Mucosa of stomach (tissue), 1 donor: ENCODE measurements around the gene ITGA5.
"Not testable (repeated sequence)": the region's sequence is repeated elsewhere in the genome, so short reads cannot be mapped to it uniquely, and the experiment has no call there.

Experiments
- H3K27me3 ChIP-seq: one replicate; pipeline ENCODE4 v1.7.0; 2013; ENCODE audit warnings: mild to moderate bottlenecking, low read length; ENCODE audit not compliant: control insufficient read depth, insufficient read depth
- H3K36me3 ChIP-seq: one replicate; pipeline ENCODE4 v1.7.0; 2013; ENCODE audit warnings: low read length; ENCODE audit not compliant: control insufficient read depth, insufficient read depth
- H3K4me1 ChIP-seq: one replicate; pipeline ENCODE4 v1.7.0; 2013; ENCODE audit warnings: mild to moderate bottlenecking, low read length; ENCODE audit not compliant: control insufficient read depth, insufficient read depth
- H3K4me3 ChIP-seq: one replicate; pipeline ENCODE4 v1.7.0; 2013; ENCODE audit warnings: low read length
- H3K9ac ChIP-seq: one replicate; pipeline ENCODE4 v1.7.0; 2013; ENCODE audit warnings: mild to moderate bottlenecking, low read length, moderate library complexity
- H3K9me3 ChIP-seq: one replicate; pipeline ENCODE4 v1.7.0; 2013; ENCODE audit warnings: mild to moderate bottlenecking, low read length, moderate library complexity; ENCODE audit not compliant: control insufficient read depth
- donor health status: Pancreatic carcinoma.

ITGA5 gene

DNA sequence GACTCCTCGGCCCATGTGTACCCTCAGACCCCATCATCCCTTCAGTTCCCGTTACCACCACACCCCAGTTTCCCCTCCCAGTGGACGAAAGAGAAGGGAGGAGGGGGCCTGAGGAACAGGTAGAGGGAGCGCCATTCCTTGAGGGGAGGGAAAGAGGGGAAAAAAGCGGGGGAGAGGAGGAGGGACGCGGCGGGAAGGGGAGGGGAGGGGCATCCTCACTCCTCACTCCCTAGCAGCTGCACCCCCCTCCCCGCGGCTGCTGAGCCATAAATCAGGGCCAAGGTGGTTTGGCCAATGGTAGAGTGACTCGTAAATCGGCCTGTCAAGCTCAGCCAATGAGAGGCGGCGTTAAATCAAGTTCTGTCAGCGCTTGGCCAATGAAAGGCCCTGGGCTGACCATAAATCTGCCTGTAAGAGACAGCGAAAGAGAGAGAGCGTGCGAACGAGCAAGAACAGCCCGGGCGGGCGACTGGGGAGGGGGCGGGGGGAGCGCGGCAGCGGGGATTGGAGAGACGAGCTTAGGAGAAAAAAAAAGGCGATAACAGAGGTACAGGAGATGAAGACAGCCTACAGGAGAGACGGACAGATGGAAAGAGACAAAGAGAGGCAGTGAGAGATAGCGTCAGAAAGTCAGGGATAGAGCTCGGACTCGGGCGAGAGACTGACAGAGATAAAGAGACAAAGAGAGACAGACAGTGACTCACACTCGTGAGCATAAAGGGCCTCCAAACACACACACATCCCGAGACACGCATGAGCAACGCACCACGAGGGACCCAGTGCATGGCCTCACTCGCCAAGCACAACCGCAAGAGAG is 59.9 kb downstream of the ITGA5 start:
- peaks cover 18% of the 10 kb centered on the region for H3K4me1 ChIP-seq
- H3K9ac ChIP-seq: peak overlapping the region; percentile 87
- H3K4me3 ChIP-seq: peak overlapping the region; percentile 85
- H3K27me3 ChIP-seq: peaks cover 8% of the 10 kb centered on the region
- H3K9me3 ChIP-seq: no peaks in the 10 kb centered on the region
- H3K36me3 ChIP-seq: no peaks in the 10 kb centered on the region

DNA sequence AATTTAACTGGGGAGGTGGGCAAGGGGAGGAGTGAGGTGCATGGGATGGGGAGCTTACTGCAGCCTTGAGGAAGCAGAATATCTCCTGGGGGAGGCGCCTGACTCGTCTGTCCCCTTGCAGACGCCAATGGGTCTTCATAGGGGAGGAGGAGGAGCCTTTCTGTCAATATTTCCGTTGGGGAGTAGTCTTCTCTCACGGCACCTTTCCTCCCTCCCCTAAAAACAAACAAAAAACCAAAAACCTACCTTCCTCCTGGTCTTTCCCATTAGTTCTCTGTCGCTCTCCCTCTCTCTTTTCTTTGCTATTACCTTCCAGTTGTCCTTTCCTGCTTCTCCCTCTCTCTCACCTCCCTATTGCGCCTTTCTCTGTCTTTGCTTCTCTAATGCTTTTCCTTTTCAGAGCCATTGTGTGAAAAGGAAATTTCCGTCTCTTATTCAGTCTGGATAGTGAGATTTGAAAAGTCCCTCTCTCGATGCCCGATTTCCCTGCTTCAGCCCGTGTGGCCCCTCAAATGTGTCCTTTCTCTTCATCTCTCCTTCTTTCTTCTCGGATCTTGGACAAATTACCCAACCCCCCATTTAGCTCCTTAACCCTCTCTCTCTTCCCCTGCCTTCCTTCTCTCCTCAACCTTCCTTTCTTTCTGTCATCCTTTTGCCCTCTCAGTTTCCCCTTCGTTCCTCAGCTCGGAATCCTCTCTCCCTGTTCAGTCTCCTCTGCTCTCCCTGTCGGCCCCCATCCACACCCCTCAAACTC is 60.7 kb downstream of the ITGA5 start:
- H3K4me1 ChIP-seq: peaks cover 18% of the 10 kb centered on the region
- peak overlapping the region; percentile 87 for H3K9ac ChIP-seq
- H3K9me3 ChIP-seq: no peaks in the 10 kb centered on the region
- peaks cover 7% of the 10 kb centered on the region for H3K27me3 ChIP-seq
- peak overlapping the region; percentile 85 for H3K4me3 ChIP-seq
- H3K36me3 ChIP-seq: no peaks in the 10 kb centered on the region

DNA sequence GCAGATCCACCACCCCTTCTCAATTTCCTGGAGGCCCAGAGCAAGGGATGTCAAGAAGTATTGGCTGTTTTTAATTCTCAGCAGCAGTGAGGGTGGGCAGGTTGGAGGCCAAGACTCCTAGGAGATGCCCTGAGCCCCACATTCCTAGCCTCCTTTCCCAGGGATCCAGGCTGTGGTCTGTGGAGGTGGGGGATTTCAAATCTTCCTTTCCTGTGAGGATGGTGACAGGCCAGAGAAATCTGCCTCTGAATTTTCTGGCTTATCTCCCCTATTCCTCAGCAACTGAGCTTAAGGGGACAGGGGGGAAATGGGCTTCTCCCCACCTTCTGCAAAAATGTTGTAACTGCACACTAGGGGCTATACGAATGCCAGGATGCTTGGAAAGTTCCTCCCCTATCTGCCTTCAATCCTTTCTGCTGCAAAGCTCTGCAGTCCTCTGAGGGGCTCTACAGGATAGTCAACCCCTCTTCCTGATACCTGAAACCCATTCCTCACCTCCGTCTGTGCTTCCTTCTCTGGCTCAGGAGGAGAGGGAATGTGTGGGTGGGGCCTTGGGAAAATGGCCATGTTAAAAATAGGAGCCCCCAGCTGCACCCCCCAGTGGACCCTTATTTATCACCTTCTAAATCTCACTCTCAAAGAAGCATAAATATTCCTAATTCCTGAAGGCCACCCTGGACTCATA is 61.4 kb downstream of the ITGA5 start:
- Histone ChIP-seq H3K4me1 (peaks cover 18% of the 10 kb centered on the region), H3K9ac (no peak overlapping the region), H3K4me3 (no peak overlapping the region)

DNA sequence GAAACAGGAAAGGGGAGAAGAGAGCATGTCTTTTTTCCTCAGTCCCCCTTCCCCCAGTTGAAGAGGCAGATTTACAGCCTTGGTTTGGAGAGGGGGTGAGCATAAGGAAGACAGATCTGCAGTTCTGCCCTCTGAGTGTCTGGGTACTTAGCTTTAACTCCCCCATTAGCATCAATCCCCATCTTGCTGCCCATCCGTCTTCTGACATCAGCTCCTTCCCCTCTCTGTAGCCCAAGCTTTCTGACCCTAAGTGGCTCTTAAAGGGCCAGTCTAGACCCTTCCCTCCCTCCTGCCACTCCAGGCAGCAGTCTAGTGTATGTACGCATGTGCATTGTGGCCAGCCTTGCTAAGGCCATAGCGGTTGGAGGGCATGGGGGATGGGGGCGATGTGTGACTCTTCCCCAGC is 62.1 kb downstream of the ITGA5 start:
- no peak overlapping the region for H3K4me3 ChIP-seq
- H3K9ac ChIP-seq: no peak overlapping the region

More for the DNA sequence above, 61.4 kb downstream of the ITGA5 start:
- Histone ChIP-seq H3K36me3 (no peaks in the 10 kb centered on the region), H3K27me3 (no peaks in the 10 kb centered on the region), H3K9me3 (no peaks in the 10 kb centered on the region)

DNA sequence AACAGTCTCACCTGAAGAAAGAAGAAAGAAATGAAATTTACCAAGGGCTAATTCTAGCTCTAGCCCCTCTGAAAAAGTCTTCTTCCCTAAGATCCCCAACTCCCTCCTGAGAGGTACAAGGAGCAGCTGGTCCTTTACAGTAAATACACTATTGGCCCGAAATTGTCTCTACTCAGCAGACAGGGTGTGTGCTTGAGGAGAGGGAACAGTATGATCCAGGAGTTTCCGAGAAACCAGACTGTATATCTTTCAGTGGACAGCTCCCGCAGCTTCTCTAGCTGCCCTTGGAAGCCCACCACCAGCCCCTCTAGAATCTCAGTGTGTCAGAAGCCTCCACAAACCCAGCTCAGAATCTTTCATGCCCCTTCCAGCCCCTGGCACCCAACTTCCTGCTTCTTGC is 62.8 kb downstream of the ITGA5 start:
- no peaks in the 10 kb centered on the region for H3K9me3 ChIP-seq
- H3K36me3 ChIP-seq: peaks cover 4% of the 10 kb centered on the region
- no peak overlapping the region for H3K9ac ChIP-seq
- H3K27me3 ChIP-seq: no peaks in the 10 kb centered on the region
- peaks cover 18% of the 10 kb centered on the region for H3K4me1 ChIP-seq
- no peak overlapping the region for H3K4me3 ChIP-seq

More for the DNA sequence above, 62.1 kb downstream of the ITGA5 start:
- Histone ChIP-seq H3K9me3 (no peaks in the 10 kb centered on the region), H3K27me3 (no peaks in the 10 kb centered on the region), H3K4me1 (peaks cover 18% of the 10 kb centered on the region), H3K36me3 (no peaks in the 10 kb centered on the region)

DNA sequence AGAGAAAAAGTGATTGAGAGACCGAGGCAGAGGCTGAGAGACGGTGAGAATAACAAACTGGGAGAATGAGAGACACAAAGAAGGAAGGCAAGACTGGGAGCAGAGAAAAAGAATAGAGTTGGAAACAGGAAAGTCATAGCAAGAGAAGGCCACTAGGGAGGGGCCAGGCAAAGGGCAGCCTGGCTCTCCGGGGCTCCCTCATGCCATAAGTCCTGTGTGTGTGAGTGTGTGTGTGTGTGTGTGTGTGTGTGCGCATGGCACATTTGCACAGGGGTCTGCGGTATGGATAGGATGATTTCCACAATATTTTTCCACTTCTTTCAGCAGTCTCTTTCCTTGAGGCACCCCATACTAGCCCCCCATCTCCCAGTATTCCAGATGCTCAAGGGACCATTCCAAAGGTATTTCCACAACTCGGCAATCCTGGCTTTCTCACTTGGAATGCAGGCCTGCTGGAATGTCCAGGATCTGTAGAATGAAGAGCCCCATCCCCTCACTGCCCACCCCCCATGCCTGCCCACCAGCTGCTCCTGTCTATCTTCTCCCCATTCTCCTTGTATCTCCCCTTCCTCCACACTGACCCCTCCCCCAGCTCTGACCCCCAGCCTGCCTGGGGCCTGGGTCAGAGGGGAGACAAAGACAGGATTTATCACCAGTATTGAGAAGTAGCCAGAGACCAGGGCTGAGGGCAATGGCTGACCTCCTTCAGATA is 63.8 kb downstream of the ITGA5 start:
- peaks cover 14% of the 10 kb centered on the region for H3K4me1 ChIP-seq
- no peaks in the 10 kb centered on the region for H3K27me3 ChIP-seq
- H3K9me3 ChIP-seq: no peaks in the 10 kb centered on the region
- no peak overlapping the region for H3K4me3 ChIP-seq
- no peak overlapping the region for H3K9ac ChIP-seq
- peaks cover 4% of the 10 kb centered on the region for H3K36me3 ChIP-seq

DNA sequence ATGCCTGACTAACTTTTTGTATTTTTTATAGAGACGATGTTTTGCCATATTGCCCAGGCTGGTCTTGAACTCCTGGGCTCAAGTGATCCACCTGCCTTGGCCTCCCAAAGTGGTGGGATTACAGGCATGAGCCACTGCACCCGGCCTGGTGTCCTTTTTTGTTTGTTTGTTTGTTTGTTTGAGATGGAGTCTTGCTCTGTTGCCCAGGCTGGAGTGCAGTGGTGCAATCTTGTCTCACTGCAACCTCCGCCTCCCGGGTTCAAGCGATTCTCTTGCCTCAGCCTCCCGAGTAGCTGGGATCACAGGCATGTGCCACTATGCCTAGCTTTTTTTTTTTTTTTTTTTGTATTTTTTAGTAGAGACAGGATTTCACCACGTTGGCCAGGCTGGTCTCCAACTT is 64.8 kb downstream of the ITGA5 start:
- not testable (repeated sequence) for H3K36me3 ChIP-seq, H3K4me3 ChIP-seq, H3K4me1 ChIP-seq, H3K9me3 ChIP-seq, H3K27me3 ChIP-seq, H3K9ac ChIP-seq

DNA sequence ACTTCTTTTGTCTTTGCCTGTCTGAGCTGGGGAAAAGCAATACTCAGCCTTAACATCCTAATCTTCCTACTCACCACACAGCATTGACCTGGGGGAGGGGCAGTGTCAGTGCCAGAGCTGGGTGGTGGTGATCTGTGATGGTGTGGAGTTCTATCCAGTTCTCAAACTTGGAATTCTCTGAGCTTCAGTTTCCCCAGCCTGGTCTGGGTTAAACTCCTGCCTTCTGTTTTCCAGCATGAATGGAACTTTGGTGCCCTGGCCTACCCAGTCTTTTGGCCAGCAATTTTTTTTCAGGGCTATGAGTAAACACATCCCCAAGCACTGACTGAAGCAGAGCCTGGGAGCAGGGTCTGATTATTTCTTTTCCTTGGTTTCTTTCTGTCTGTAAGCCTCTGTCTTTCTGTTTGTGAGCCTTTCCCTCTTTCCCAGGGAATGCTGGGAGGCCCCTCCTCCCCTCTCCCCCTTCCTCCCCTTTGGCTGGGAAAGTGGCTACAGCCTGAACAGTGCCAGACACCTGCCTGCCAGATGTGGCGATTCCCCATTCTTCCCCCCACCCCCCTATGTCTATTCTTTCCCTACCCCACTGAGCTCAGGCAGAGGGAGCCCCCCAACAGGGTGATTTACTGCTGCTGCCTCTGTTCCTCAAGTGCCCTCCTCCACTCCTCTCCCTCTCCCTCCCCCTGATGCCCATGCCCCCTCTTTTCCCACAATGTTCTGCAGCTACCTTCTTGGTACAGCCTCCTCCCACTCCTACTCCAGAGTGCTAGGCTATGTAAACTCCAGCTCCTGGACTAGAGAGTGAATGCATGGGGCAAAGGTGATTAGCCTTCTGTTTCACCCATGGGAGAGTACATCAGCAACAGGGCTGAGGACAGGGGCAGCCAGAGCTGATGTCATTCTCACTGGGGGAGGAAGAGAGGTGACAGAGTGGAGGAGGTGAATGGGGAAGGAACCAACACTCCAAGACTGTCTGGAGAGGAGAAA is 65.9 kb downstream of the ITGA5 start:
- Histone ChIP-seq H3K4me1 (peaks cover 6% of the 10 kb centered on the region), H3K9ac (no peak overlapping the region), H3K4me3 (no peak overlapping the region), H3K9me3 (no peaks in the 10 kb centered on the region), H3K27me3 (no peaks in the 10 kb centered on the region), H3K36me3 (peaks cover 11% of the 10 kb centered on the region)

DNA sequence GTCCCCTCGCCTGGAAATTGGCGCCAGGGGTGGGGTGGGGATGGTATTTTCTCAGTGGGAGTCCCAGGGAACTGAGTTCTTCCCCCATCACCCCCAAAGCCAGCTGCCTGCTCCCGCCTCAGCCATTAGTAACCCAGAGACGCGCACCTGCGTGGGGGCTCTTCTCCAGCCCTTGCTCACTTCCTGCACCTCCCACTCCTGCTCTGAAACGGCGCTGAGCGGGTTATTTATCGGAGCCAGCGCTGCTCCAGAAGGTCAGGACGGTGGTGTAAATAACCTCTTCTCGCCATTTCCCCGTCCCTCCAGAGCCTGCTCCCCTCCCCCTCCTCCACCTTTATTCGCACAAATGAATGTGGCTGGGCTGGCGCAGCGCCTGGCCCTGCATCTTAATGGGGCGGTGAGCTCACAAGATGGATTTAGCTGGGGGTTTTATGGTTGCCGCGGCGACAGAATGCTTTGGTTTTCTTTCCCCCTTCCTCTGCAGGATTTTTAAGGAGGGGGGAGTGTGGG is 67.0 kb downstream of the ITGA5 start:
- H3K4me1 ChIP-seq: no peaks in the 10 kb centered on the region
- H3K36me3 ChIP-seq: peaks cover 11% of the 10 kb centered on the region
- no peaks in the 10 kb centered on the region for H3K27me3 ChIP-seq
- no peak overlapping the region for H3K9ac ChIP-seq
- no peak overlapping the region for H3K4me3 ChIP-seq
- no peaks in the 10 kb centered on the region for H3K9me3 ChIP-seq

DNA sequence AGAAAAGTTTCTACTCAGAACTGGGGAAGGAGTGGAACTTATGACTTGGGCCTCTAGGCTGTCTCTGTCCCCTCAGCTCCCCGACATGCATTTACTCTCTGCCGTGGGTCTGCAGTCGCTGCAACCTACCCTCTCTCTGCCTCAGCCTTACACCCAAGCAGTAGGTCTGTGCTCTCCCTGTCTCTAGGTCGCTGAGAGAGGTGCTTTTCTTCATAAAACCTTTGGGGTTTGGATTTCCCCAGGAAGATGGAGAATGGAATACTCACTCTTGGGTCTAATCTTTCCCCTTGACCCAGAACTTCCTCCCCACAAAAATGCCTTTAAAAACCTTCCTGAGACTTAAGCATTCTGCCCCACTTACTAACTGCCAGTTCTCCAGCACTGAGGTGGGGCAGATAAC is 67.7 kb downstream of the ITGA5 start:
- H3K4me3 ChIP-seq: no peak overlapping the region
- peaks cover 11% of the 10 kb centered on the region for H3K36me3 ChIP-seq
- H3K27me3 ChIP-seq: no peaks in the 10 kb centered on the region
- no peaks in the 10 kb centered on the region for H3K9me3 ChIP-seq
- no peak overlapping the region for H3K9ac ChIP-seq
- H3K4me1 ChIP-seq: no peaks in the 10 kb centered on the region

DNA sequence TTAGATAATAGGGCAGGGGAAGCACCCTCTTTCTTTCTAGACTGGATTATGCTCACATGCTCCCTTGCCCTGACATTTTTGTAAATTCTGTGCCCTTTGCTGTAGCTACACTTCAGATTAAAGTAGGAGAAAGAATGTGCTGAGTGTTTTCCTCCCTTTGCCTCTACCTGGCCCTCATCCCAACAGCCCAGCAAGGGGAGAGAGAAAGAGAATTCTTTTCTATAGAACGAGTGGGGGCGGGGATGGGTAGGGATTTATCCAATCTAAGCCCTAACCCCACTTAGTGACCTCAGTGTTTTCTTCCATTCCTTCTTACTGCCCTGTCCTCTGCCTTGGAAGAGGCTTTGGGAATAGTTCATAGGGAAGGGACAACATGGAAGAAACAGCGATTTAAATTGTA is 68.3 kb downstream of the ITGA5 start:
- no peak overlapping the region for H3K9ac ChIP-seq
- H3K4me1 ChIP-seq: no peaks in the 10 kb centered on the region
- no peak overlapping the region for H3K4me3 ChIP-seq
- H3K36me3 ChIP-seq: peaks cover 11% of the 10 kb centered on the region
- no peaks in the 10 kb centered on the region for H3K9me3 ChIP-seq
- H3K27me3 ChIP-seq: no peaks in the 10 kb centered on the region
